Sigmoid colon (tissue), 4 donors: Measurements from ENCODE around the gene ARF1.

ENCODE experiments used
- CTCF ChIP-seq, 4 experiments: fragments of 450-650 bp in 3 of 4; fragments of 200-600 bp in 1 of 4; IDR thresholded peaks; one replicate each; pipeline ENCODE4 v1.5.1; 2016 to 2019; ENCODE audit warnings: antibody characterized with exemption in 4 of 4, mild to moderate bottlenecking in 3 of 4, moderate library complexity in 2 of 4
- EP300 ChIP-seq, 4 donors: sonication (generic); formaldehyde crosslinking; IDR thresholded peaks; one replicate each; pipeline ENCODE4 v1.6.1; 2017; ENCODE audit warnings: antibody characterized with exemption in 4 of 4

- TF ChIP-seq EP300 (IDR thresholded peaks at IDR 0.05) (no peak), CTCF (IDR thresholded peaks at IDR 0.05) (no peak)
Measured at GRCh38 chr1:228142155-228142691, 59.7 kb downstream of the ARF1 start.
